Measurements from ENCODE around the gene STAG1. TPM values are rescaled to one million over a fixed set of nuclear protein-coding genes. Genes with fewer than 3 reads are reported as not detected.

STAG1 gene
- total and polyA plus RNA-seq, 8 donors, result 7.5 to 105 (median 37.9) TPM

- H3K9me3 ChIP-seq, result no peaks in the 10 kb centered on the region
- intact Hi-C loops (cut with DNase I; ENCODE audit: low total_unique reads), result no loop called here
- H3K27me3 ChIP-seq, result no peaks in the 10 kb centered on the region
- TF ChIP-seq POLR2A (IDR thresholded peaks at IDR 0.05) (no peak), CTCF (IDR thresholded peaks at IDR 0.05) (no peak), EP300 (IDR thresholded peaks at IDR 0.05) (no peak), POLR2AphosphoS5 (IDR thresholded peaks at IDR 0.05) (no peak)
- DNase-seq, result no peak
- peaks cover 0 to 19% (median 7%) of the 10 kb centered on the region in 4 donors for H3K4me1 ChIP-seq
- no peak overlapping the region for H3K4me3 ChIP-seq
- no peaks in the 10 kb centered on the region for H3K36me3 ChIP-seq
- no peak overlapping the region for H3K27ac ChIP-seq
- 86 to 97% (median 88%) methylated on average over 1 of the region's 1 CpG for WGBS, 5 donors
Observed at GRCh38 chr3:136664771-136665170, 87.4 kb downstream of the STAG1 start.

GRCh38 chr3:136661282-136661681 is 90.9 kb downstream of the STAG1 start:
- Histone ChIP-seq H3K9me3 (no peaks in the 10 kb centered on the region), H3K36me3 (no peaks in the 10 kb centered on the region), H3K27me3 (no peaks in the 10 kb centered on the region), H3K4me1 (peaks cover 0 to 25% (median 12%) of the 10 kb centered on the region in 4 donors), H3K27ac (no peak overlapping the region), H3K4me3 (no peak overlapping the region)
- no peak for DNase-seq
- intact Hi-C loops (cut with DNase I; ENCODE audit: low total_unique reads), result no loop called here
- TF ChIP-seq POLR2AphosphoS5 (IDR thresholded peaks at IDR 0.05) (no peak), POLR2A (IDR thresholded peaks at IDR 0.05) (no peak), EP300 (IDR thresholded peaks at IDR 0.05) (no peak), CTCF (IDR thresholded peaks at IDR 0.05) (no peak)
- WGBS, 5 donors, result 88 to 93% (median 90%) methylated on average over 4 of the region's 4 CpGs

GRCh38 chr3:136658946-136659682 is 93.1 kb downstream of the STAG1 start:
- 59 to 78% (median 74%) methylated on average over 8 of the region's 8 CpGs for WGBS, 5 donors
- Histone ChIP-seq H3K4me1 (peaks cover 0 to 20% (median 8%) of the 10 kb centered on the region in 4 donors), H3K27me3 (no peaks in the 10 kb centered on the region), H3K36me3 (peaks cover 0 to 4% (median 0%) of the 10 kb centered on the region in 4 donors), H3K9me3 (peaks cover 0 to 9% (median 4%) of the 10 kb centered on the region in 4 donors), H3K4me3 (no peak overlapping the region), H3K27ac (no peak overlapping the region)
- TF ChIP-seq POLR2A (IDR thresholded peaks at IDR 0.05) (no peak), EP300 (IDR thresholded peaks at IDR 0.05) (no peak), POLR2AphosphoS5 (IDR thresholded peaks at IDR 0.05) (no peak), CTCF (IDR thresholded peaks at IDR 0.05) (no peak)
- intact Hi-C loops (cut with DNase I; ENCODE audit: low total_unique reads), result no loop called here
- peak in 1 of 2 donors; percentile 80 for DNase-seq

GRCh38 chr3:136657526-136657925 is 94.7 kb downstream of the STAG1 start:
- 83 to 93% (median 87%) methylated on average over 3 of the region's 3 CpGs for WGBS, 5 donors
- Histone ChIP-seq H3K27ac (no peak overlapping the region), H3K4me3 (no peak overlapping the region), H3K9me3 (peaks cover 0 to 22% (median 16%) of the 10 kb centered on the region in 4 donors), H3K27me3 (no peaks in the 10 kb centered on the region), H3K4me1 (peaks cover 0 to 14% (median 6%) of the 10 kb centered on the region in 4 donors), H3K36me3 (peaks cover 0 to 5% (median 2%) of the 10 kb centered on the region in 4 donors)
- intact Hi-C loops (cut with DNase I; ENCODE audit: low total_unique reads), result no loop called here
- no peak for DNase-seq
- TF ChIP-seq POLR2AphosphoS5 (IDR thresholded peaks at IDR 0.05) (no peak), EP300 (IDR thresholded peaks at IDR 0.05) (no peak), POLR2A (IDR thresholded peaks at IDR 0.05) (no peak), CTCF (IDR thresholded peaks at IDR 0.05) (no peak)

Data from stomach (tissue), 9 donors.